Transverse colon (tissue), 4 donors: ENCODE results near the gene EIF3F. TPM values are rescaled to one million over a fixed set of nuclear protein-coding genes. Genes with fewer than 3 reads are reported as not detected.

Experiments used
- DNase-seq: peaks from one replicate; pipeline ENCODE4 v3.0.0-alpha.2; 2019
- H3K27ac ChIP-seq, 4 donors: fragments of 200-600 bp; sonication (generic); 2 replicates each; pipeline ENCODE4 v1.5.1; 2016 to 2018; ENCODE audit warnings: inconsistent platforms in 4 of 4
- H3K27me3 ChIP-seq: fragments of 200-600 bp; sonication (generic); 2 replicates; pipeline ENCODE4 v1.5.1; 2017; ENCODE audit warnings: inconsistent platforms
- H3K36me3 ChIP-seq, 4 donors: fragments of 200-600 bp; sonication (generic); 2 replicates each; pipeline ENCODE4 v1.5.1; 2017 to 2019; ENCODE audit warnings: inconsistent platforms in 4 of 4
- H3K4me1 ChIP-seq, 4 donors: fragments of 200-600 bp; sonication (generic); 2 replicates each; pipeline ENCODE4 v1.5.1; 2017 to 2020; ENCODE audit warnings: inconsistent platforms in 4 of 4
- H3K4me3 ChIP-seq, 4 donors: fragments of 200-600 bp; sonication (generic); 1 replicate in 1 of 4; 2 replicates in 3 of 4; pipeline versions ENCODE4 v1.5.1 to v1.6.1; 2017 to 2019; ENCODE audit warnings: inconsistent platforms in 4 of 4
- H3K9me3 ChIP-seq, 2 donors: fragments of 200-600 bp; sonication (generic); 2 replicates each; pipeline ENCODE4 v1.5.1; 2017 to 2019; ENCODE audit warnings: inconsistent platforms in 2 of 2
- CTCF ChIP-seq, 5 experiments: fragments of 200-600 bp in 3 of 5; fragments of 450-650 bp in 2 of 5; sonication (generic) in 3 of 5; IDR thresholded peaks; 1 replicate in 2 of 5; 2 replicates in 3 of 5; pipeline ENCODE4 v1.5.1; 2016 to 2017; ENCODE audit warnings: antibody characterized with exemption in 5 of 5, inconsistent platforms in 3 of 5, mild to moderate bottlenecking in 2 of 5, moderate library complexity in 1 of 5
- EP300 ChIP-seq: sonication (generic); formaldehyde crosslinking; IDR thresholded peaks from one replicate; pipeline ENCODE4 v1.6.1; 2017; ENCODE audit warnings: antibody characterized with exemption, low read depth
- POLR2A ChIP-seq: fragments of 450-650 bp; IDR thresholded peaks from one replicate; pipeline ENCODE4 v1.6.1; 2016; ENCODE audit warnings: antibody characterized with exemption, mild to moderate bottlenecking, moderate library complexity
- POLR2AphosphoS5 ChIP-seq, 3 donors: sonication (generic); formaldehyde crosslinking; IDR thresholded peaks; one replicate each; pipeline ENCODE4 v1.6.1; 2016; ENCODE audit warnings: antibody characterized with exemption in 3 of 3
- WGBS, 2 donors: methylation state at CpG; one replicate each; pipeline ENCODE4 v1.1.5; 2018; ENCODE audit warnings: low coverage in 1 of 2; 5-methylcytosine and 5-hydroxymethylcytosine counted together
- in situ Hi-C, 4 donors: fragments of 200-750 bp; cut with MboI; loops; one replicate each; pipeline versions ENCODE4 v1.15.0 to v1.15.1; 2017; ENCODE audit warnings: low sequenced_read_pairs in 3 of 4, low pct_ligation_motif_present in 1 of 4, low pct_unique_long_range_greater_than_20kb in 1 of 4
- intact Hi-C: fragments of 100-400 bp; cut with DNase I; formaldehyde crosslinking; loops from one replicate; pipeline ENCODE4 v1.15.1; 2023; ENCODE audit warnings: low total_unique reads
- total RNA-seq, 4 donors: library from RNA; depleted of rRNA; stranded (reverse); fragments of >200 nt; gene quantifications; one replicate each; pipeline ENCODE4 v1.1.0, GENCODE V29; 2016

Gene EIF3F
- total RNA-seq, 4 donors from 2014 or later, result 103 to 873 (median 206) TPM

DNA sequence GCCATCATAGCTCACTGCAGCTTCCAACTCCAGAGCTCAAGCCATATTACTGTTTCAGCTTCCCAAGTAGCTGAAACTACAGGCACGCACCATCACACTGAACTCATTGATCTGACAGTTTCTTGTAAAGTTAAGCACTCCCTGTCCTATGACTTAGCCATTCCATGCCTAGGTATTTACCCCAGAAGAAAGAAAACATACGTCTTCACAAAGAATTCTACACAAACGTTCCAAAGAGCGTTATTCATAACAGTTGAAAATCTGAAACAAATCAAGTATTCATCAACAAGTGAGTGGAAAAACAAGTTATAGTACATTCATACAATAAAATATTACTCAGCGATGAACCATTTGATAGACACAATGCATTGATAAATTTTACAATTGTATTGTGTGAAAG, 14.1 kb upstream of the EIF3F start:
- Histone ChIP-seq H3K4me3 (no peak overlapping the region), H3K4me1 (no peaks in the 10 kb centered on the region), H3K27ac (no peak overlapping the region), H3K9me3 (no peaks in the 10 kb centered on the region), H3K27me3 (no peaks in the 10 kb centered on the region), H3K36me3 (no peaks in the 10 kb centered on the region)
- in situ Hi-C loops (no loop called here), intact Hi-C loops (no loop called here)
- no peak for TF ChIP-seq POLR2A
- TF ChIP-seq POLR2AphosphoS5 (IDR thresholded peaks at IDR 0.05), result no peak
- TF ChIP-seq EP300, result no peak
- DNase-seq, result no peak
- WGBS, 2 donors, result 82 to 89% methylated on average over 5 of the region's 5 CpGs

GRCh38 chr11:7974668-7975067, 12.5 kb upstream of the EIF3F start:
- Histone ChIP-seq H3K4me3 (no peak overlapping the region), H3K27ac (no peak overlapping the region), H3K36me3 (no peaks in the 10 kb centered on the region), H3K9me3 (no peaks in the 10 kb centered on the region), H3K4me1 (no peaks in the 10 kb centered on the region), H3K27me3 (no peaks in the 10 kb centered on the region)
- WGBS, 2 donors, result 58 to 73% methylated on average over 2 of the region's 2 CpGs
- DNase-seq, result no peak
- TF ChIP-seq CTCF (IDR thresholded peaks at IDR 0.05) (no peak), EP300 (no peak), POLR2AphosphoS5 (IDR thresholded peaks at IDR 0.05) (no peak), POLR2A (no peak)
- intact Hi-C loops, result no loop called here
- in situ Hi-C loops, result no loop called here

- DNase-seq, result no peak
- in situ Hi-C loops, result no loop called here
- intact Hi-C loops, result no loop called here
Observed at GRCh38 chr11:7977232-7977917, 9.8 kb upstream of the EIF3F start.

DNA sequence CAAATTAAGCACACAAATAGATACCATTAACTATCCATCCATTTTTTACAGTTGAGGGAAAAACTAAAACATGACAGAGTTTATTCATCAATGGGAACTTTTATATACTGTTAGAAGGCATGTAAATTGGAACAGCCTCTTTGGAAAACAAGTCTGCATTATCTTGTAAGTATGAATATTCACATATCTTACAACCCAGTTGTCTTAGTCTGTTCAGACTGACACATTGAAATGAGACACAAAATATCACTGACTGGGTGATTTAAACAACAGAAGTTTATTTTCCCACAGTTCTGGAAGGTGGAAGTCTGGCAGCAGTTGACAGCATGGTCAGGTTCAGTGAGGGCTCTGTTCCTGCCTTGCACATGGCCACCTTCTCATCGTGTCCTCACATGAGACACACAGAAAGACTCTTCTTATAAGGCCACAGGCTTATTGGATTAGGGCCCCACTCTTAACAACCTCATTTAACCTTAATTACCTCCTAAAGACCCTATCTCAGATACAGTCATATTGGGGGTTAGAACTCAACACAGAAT, 5.4 kb upstream of the EIF3F start:
- Histone ChIP-seq H3K27ac (no peak overlapping the region), H3K4me3 (no peak overlapping the region), H3K36me3 (no peaks in the 10 kb centered on the region), H3K4me1 (peaks cover 0 to 8% (median 2%) of the 10 kb centered on the region in 4 donors), H3K27me3 (no peaks in the 10 kb centered on the region), H3K9me3 (no peaks in the 10 kb centered on the region)
- WGBS, 2 donors, result 74% methylated on average over 1 of the region's 1 CpG; no CpG with 5 or more reads in 1 of the 2 donors
- TF ChIP-seq EP300 (no peak), POLR2A (no peak), POLR2AphosphoS5 (IDR thresholded peaks at IDR 0.05) (no peak), CTCF (IDR thresholded peaks at IDR 0.05) (no peak)
- intact Hi-C loops (no loop called here), in situ Hi-C loops (loop anchor here in 1 of 4 donors (10.0 kb wide), 1 partner anchor 87 kb away; no protein-coding TSS in a partner anchor)
- DNase-seq, result no peak

More at GRCh38 chr11:7977232-7977917, 9.8 kb upstream of the EIF3F start:
- no peaks in the 10 kb centered on the region for H3K9me3 ChIP-seq
- no peaks in the 10 kb centered on the region for H3K36me3 ChIP-seq
- no peaks in the 10 kb centered on the region for H3K27me3 ChIP-seq
- H3K4me1 ChIP-seq, result no peaks in the 10 kb centered on the region
- 37 to 58% methylated on average over 2 to 5 of the region's 5 CpGs for whole genome bisulfite sequencing, 2 donors
- TF ChIP-seq EP300, result no peak
- TF ChIP-seq CTCF (IDR thresholded peaks at IDR 0.05), result no peak
- TF ChIP-seq POLR2A, result no peak
- no peak for TF ChIP-seq POLR2AphosphoS5 (IDR thresholded peaks at IDR 0.05)
- H3K27ac ChIP-seq, result no peak overlapping the region
- no peak overlapping the region for H3K4me3 ChIP-seq
